ENCODE data around the gene ARHGAP26. TPM values are rescaled to one million over a fixed set of nuclear protein-coding genes. Genes with fewer than 3 reads are reported as not detected.
A peak's percentile ranks its signal among the peaks of the same experiment; 100 is the strongest.
"Not testable (repeated sequence)": the region's sequence is repeated elsewhere in the genome, so short reads cannot be mapped to it uniquely, and the experiment has no call there.

ARHGAP26 gene
- polyA plus RNA-seq, 3 donors: 26.5 to 56.8 (median 28.7) TPM

DNA sequence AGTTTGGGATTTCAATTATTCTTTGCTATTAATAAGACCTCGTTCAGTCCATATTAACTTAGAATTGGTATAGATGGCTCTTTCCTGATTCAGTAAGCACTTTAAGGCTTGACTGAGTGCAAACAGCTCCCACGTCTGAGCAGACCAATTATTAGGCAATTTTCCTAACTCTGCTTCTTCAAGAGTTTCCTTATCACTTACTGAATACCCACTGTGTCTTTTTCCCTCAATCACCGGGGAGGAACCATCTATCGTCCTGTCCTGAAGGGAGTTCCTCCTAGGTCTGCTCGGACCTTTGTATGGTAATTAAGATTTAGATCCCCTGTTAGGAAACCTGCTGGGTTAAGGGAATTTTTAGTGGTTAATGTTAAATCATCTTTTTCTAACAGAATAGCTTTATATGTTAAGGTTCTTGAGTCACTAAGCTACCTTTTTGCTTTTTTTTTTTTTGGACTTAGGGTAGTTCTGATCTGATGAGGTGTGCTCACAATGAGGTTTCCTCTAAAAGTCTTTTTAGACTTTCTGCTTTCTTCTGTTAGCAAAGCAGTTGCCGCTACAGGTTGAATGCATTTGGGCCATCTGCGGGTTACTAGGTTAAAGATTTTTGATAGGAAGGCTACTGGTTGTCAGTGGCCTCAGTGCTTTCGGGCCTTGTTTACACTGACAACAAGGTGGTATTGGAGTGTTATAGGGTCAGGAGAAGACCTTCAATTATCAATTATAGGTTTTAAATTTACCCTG, 322.7 kb downstream of the ARHGAP26 start:
- H3K4me1 ChIP-seq (ENCODE audit: control insufficient read depth in 1 of 2, insufficient read depth in 2 of 2, low read length in 2 of 2); H3K27ac ChIP-seq (ENCODE audit: low read depth in 1 of 2, low read length in 2 of 2); intact Hi-C loops (cut with micrococcal nuclease); H3K4me2 ChIP-seq (replicated peaks; ENCODE audit: extremely low read depth, low read length, poor library complexity, severe bottlenecking); H2AFZ ChIP-seq (ENCODE audit: insufficient read depth, low read depth, low read length, poor library complexity, severe bottlenecking); DNase-seq; H3K4me1 Mint-ChIP-seq; H3K4me3 Mint-ChIP-seq; H3K9me3 ChIP-seq (replicated peaks in 1 of 2; ENCODE audit: control insufficient read depth in 1 of 2, insufficient read depth in 1 of 2, low read length in 2 of 2); H3K27me3 Mint-ChIP-seq (ENCODE audit: low read depth in 3 of 3); H3K9ac ChIP-seq (ENCODE audit: insufficient read depth, low read length, poor library complexity, severe bottlenecking); H3K79me2 ChIP-seq (ENCODE audit: insufficient read depth, low read length); H3K27me3 ChIP-seq (ENCODE audit: control insufficient read depth in 2 of 2, insufficient read depth in 2 of 2, low read length in 2 of 2); H3K27ac Mint-ChIP-seq; H3K4me3 ChIP-seq (replicated peaks in 1 of 3; ENCODE audit: low read depth in 2 of 3, low read length in 3 of 3); H3K9me3 Mint-ChIP-seq: not testable (repeated sequence)
- peaks cover 44 to 53% of the 10 kb centered on the region in 2 donors for H3K36me3 Mint-ChIP-seq
- 58% methylated on average over 2 of the region's 8 CpGs for WGBS (ENCODE audit: insufficient coverage)
- Histone ChIP-seq H3K36me3 (replicated peaks in 1 of 2; ENCODE audit: control insufficient read depth in 1 of 2, insufficient read depth in 2 of 2, low read length in 2 of 2) (peaks cover 17 to 61% of the 10 kb centered on the region in 2 donors), H4K20me1 (ENCODE audit: insufficient read depth, low read length) (peaks cover 38% of the 10 kb centered on the region)

DNA sequence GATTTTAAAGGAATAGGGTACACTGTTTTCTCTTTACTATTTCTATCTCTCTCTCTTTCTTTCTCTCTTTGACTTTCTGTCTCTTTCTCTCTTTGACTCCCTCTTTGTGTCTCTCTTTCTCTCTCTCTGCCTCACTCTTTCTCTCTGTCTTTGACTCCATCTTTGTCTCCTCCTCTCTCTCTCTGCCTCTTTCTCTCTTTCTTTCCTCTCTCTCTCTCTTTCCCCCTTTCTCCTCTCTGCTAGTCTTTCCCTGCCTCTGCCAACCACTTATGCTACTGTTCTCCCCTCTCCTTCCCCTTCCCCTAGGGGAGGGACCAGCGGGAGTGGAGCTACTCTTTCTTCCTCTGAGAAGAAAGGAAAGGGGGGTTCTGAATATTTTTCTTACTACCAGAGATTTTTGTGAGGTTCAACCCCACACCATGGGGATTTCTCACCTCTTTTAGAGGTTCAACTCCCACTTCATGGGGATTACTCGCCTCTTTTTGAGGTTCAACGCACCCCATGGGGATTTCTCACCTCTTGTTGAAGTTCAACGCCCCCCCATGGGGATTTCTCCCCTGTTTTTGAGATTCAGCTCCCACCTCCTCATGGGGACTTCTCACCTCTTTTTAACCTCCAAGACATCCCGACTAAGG, 323.4 kb downstream of the ARHGAP26 start:
- H3K79me2 ChIP-seq (ENCODE audit: insufficient read depth, low read length): no peaks in the 10 kb centered on the region
- peaks cover 0 to 4% of the 10 kb centered on the region in 2 donors for H3K4me1 ChIP-seq (ENCODE audit: control insufficient read depth in 1 of 2, insufficient read depth in 2 of 2, low read length in 2 of 2)
- peaks cover 15 to 54% of the 10 kb centered on the region in 2 donors for H3K36me3 ChIP-seq (replicated peaks in 1 of 2; ENCODE audit: control insufficient read depth in 1 of 2, insufficient read depth in 2 of 2, low read length in 2 of 2)
- 86% methylated on average over 4 of the region's 5 CpGs for WGBS (ENCODE audit: insufficient coverage)
- Mint-ChIP-seq H3K36me3 (peaks cover 37 to 46% of the 10 kb centered on the region in 2 donors), H3K9me3 (peaks cover 0 to 3% (median 0%) of the 10 kb centered on the region in 7 donors), H3K4me3 (no peak overlapping the region), H3K4me1 (peaks cover 4% of the 10 kb centered on the region), H3K27me3 (ENCODE audit: low read depth in 3 of 3) (peaks cover 2 to 3% (median 2%) of the 10 kb centered on the region in 3 donors), H3K27ac (peak overlapping the region in 1 of 7 donors; percentile 39)
- H3K9me3 ChIP-seq (replicated peaks in 1 of 2; ENCODE audit: control insufficient read depth in 1 of 2, insufficient read depth in 1 of 2, low read length in 2 of 2): no peaks in the 10 kb centered on the region
- intact Hi-C loops (cut with micrococcal nuclease): no loop called here
- no peak overlapping the region for H3K27ac ChIP-seq (ENCODE audit: low read depth in 1 of 2, low read length in 2 of 2)
- H3K4me3 ChIP-seq (replicated peaks in 1 of 3; ENCODE audit: low read depth in 2 of 3, low read length in 3 of 3): no peak overlapping the region
- TF ChIP-seq, protein P1, sequence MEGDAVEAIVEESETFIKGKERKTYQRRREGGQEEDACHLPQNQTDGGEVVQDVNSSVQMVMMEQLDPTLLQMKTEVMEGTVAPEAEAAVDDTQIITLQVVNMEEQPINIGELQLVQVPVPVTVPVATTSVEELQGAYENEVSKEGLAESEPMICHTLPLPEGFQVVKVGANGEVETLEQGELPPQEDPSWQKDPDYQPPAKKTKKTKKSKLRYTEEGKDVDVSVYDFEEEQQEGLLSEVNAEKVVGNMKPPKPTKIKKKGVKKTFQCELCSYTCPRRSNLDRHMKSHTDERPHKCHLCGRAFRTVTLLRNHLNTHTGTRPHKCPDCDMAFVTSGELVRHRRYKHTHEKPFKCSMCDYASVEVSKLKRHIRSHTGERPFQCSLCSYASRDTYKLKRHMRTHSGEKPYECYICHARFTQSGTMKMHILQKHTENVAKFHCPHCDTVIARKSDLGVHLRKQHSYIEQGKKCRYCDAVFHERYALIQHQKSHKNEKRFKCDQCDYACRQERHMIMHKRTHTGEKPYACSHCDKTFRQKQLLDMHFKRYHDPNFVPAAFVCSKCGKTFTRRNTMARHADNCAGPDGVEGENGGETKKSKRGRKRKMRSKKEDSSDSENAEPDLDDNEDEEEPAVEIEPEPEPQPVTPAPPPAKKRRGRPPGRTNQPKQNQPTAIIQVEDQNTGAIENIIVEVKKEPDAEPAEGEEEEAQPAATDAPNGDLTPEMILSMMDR (IDR thresholded peaks at IDR 0.05): no peak
- DNase-seq: no peak
- peaks cover 38% of the 10 kb centered on the region for H4K20me1 ChIP-seq (ENCODE audit: insufficient read depth, low read length)
- H2AFZ ChIP-seq (ENCODE audit: insufficient read depth, low read depth, low read length, poor library complexity, severe bottlenecking): no peak overlapping the region
- no peak overlapping the region for H3K9ac ChIP-seq (ENCODE audit: insufficient read depth, low read length, poor library complexity, severe bottlenecking)
- H3K4me2 ChIP-seq (replicated peaks; ENCODE audit: extremely low read depth, low read length, poor library complexity, severe bottlenecking): no peak overlapping the region
- H3K27me3 ChIP-seq (ENCODE audit: control insufficient read depth in 2 of 2, insufficient read depth in 2 of 2, low read length in 2 of 2): no peaks in the 10 kb centered on the region
